GM11168 (cell line): ENCODE results near the gene CCM2.
"Not testable (repeated sequence)": the region's sequence is repeated elsewhere in the genome, so short reads cannot be mapped to it uniquely, and the experiment has no call there.

Experiments used
- in situ Hi-C: fragments of 300-500 bp; cut with MboI; formaldehyde crosslinking; loops from one replicate; pipeline ENCODE4 v1.12.0; 2022; ENCODE audit warnings: low sequenced_read_pairs; ENCODE audit not compliant: unreplicated experiment

Gene CCM2

DNA sequence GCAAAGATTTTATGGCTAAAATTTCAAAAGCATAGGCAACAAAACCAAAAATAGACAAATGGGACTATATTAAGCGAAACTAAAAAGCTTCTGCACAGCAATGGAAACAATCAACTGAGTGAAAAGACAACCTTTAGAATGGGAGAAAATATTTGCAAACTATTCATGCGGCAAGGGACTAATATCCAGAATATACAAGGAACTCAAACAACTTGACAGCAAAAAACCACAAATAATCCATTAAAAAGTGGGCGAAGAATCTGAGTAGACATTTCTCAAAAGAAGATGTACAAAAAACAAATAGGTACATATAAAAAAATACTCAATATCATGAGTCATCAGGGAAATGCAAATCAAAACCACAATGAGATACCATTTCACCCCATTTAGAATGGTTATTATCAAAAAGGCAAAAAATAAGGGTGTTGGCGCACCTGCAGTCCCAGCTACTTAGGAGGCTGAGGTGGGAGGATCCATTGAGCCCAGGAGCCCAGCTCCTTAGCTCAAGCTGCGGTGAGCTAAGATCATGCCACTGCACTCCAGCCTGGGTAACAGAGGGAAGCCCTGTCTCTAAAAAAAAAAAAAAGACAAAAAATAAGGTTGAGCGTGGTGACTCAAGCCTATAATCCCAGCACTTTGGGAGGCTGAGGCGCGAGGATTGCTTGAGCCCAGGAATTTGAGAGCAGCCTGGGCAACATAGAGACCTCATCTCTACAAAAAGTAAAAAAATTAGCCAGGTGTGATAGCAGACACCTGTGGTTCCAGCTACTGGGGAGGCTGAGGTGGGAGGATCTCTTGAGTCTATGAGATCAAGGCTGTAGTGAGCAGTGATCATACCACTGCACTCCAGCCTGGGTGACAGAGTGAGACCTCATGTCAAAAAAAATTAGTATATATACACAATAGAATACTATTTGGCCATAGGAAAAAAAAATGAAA lies 4.2 kb upstream of the CCM2 start:
- in situ Hi-C loops, result no loop called here

DNA sequence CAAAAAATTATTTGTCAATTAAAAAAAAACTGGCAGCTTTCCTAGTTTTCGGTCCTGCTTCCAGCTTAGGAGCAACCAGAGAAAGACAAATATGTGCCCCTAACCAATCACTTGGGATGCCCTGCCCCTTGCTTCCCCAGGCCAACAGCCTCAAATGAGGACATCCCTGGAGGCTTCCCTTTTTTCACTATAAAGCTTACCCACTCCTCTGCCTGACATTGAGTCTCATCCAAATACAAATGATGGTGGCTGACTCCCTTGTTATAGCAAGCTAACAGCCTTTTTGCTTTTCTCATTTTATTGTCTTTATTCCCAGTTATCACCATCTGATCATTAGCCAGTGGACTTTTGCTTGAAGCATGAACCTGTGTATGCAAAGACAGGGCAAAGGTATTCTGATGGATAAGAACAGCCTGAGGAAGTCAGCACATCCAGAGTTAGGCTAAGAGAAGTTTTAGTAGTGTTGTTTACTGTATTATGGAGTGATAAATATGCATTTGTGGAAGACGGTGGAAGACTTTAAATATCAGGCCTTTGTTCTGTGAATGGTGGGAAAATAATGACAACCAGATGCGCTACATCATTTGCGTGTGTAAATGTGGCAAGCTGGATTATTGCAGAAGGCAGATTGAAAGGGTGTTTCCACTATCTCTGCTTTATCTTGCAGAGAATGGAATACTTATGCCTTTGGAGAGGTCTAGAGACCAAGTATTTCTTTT lies 1.7 kb upstream of the CCM2 start:
- in situ Hi-C loops, result no loop called here

DNA sequence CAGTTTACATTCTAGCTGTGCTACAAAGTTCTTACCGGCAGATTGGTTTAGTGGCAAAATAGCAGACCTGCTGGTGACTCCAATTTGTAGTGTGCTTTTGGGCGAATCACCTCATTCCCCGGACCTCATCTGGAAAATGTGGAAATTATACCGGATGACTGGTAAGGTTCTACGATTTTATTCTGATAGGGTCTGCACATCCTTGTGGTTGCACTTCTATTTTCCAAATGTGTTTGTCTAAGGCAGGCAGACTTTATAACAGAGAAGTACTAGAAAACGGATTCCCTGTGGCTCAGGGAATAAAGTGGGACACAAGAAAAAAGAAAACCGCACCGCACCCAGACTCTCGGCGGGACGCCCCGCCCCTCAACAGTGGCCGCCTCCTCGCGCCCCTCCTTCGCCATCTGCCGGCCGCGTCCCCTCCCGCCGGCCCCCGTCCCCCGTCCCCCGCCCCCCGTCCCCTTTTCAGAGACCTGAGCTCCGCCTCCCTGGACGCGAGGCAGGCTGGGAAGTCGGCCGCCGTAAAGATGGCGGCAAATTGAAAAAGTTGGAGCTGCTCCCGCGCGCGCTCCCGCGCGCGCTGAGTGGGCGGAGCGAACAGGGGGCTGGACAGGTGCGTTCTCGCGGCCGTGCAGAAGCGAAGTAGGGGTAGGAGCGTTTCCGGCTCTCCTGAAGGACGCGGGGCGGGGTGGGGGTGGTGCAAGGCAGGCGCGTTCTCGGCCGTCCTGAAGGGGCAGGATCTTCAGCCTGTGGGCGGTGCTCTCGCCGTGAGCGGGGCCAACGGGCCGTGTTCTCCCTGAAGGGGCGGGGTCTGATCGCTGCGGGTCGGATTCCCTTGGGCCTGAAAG lies 532 bp upstream of the CCM2 start:
- in situ Hi-C loops, result no loop called here

DNA sequence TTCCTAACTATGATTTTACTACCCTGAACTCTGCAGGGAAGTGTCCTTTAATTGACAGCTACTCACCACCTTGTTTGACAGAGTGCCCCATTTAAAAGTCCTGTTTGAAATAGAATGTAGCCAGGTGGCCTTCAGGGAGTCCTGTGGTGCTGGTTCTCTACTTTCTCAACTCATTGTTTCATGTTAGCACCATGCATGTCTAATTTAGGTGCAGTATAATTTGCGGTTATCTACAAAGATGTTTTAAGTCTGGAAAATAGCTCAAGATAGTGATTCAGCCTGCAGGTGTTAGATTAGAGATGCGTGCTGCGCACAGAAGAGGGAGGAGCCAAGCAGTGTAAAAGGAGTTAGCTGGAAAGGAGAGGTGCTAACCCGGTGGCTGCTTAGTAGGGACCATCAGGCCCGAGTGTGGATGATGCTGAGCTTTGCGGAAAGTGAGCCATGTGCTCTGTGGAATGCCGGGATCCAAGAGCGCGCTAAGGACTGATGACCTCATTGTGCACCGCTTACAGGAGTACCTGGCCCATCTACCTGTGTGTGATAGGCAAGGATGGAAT lies 1.2 kb downstream of the CCM2 start:
- in situ Hi-C loops, result no loop called here

DNA sequence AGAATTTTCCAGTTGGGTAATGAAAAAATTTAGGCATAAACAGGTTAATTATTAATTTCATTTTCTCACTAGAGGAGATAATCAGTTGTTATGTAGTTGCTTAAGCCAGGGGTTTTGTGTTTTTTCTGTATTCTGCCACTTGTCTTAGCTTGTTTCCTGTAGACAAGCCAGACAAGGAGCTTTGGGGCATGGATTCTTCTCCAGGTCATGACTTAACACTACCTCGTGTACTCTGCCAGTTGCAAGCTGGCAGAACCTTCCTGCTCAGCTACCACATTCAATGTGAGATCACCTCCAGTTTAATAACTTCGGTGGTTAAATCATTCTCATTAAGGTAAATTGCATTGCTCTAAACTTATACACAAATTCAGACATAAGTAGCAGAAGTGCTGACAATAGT lies 1.8 kb downstream of the CCM2 start:
- in situ Hi-C loops, result no loop called here

DNA sequence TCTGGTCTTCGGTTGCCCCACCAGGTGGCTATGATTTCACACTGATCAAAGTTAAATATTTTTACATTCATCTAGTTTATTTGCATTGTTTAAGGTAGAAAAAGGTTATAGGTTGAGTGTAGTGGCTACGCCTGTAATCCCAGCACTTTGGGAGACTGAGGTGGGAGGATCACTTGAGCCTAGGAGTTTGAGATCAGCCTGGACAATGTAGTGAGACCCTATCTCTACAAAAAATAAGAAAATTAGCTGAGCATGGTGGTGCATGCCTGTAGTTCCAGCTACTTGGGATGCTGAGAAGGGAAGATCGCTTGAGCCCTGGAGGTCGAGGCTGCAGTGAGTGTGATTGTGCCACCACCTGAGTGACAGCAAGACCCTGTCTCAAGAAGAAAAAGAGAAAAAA lies 3.8 kb downstream of the CCM2 start:
- in situ Hi-C loops, result no loop called here

DNA sequence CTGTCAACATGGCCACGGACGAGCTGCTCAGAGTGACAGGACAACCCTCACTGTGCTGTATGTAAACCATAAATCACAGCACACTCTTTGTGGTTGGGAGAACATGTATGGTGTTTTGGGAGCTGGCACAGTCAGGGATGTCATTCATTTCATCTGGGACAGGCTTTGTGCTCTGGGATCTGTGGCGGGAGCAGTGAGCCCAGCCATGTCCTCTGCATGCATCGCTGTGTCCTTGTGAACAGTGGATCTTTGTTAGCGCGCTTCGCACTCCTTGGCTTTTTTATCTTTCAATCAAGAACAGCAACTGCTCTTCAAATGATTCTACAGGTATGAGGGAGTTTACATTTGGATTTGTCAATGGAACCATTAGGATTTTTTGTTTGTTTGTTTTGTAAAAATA lies 7.1 kb downstream of the CCM2 start:
- in situ Hi-C loops, result no loop called here

DNA sequence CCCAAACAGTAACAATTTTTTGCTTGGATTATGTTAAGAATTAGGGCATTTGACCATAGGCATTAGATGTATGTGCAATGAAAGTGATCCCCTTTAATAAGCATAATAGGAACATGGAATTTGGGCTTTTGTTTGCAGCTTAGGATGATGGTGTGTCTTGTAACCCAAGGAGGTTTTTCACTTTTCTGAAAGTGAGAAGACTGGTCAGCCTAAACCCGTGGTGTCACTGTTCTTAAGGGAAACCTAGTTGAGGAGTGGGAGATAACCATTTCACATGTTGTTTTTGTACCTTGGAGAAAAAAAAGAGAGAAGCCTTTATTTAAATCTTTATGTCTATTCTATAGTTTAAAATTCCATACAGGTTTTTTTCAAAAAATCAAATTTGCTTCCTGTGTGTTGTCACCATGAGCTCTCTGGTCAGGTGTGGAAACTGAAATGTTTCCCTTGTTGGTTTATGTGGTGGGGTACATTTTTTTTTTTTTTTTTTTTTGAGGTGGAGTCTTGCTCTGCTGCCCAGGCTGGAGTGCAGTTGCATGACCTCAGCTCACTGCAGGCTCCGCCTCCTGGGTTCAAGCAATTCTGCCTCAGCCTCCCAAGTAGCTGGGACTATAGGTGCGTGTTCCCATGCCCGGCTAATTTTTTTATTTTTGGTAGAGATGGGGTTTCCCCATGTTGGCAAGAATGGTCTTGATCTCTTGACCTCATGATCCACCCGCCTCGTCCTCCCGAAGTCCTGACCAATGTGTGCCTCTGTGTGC lies 7.7 kb downstream of the CCM2 start:
- in situ Hi-C loops, result no loop called here

DNA sequence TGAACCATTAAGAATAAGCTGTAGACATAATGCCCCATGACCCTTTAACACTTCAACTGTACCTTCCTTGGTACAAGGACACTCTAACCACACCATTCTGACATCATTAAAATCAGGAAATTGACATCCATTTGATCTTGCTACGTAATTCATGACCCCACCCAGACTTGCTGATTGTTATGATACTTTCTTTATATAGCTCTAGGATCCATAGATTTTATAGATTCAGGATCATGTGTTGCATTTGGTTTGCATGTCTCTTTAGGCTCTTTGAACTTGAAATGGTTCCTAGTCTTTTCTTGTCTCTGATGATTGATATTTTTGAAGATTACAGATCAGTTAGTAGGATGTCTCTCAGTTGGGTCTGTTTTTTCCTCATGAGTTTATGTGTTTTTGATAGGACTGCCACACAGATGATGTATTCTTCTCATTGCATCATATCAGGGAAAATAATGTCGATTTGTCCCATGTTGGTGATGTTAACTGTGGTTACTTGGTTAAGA lies 13.5 kb downstream of the CCM2 start:
- in situ Hi-C loops, result no loop called here

DNA sequence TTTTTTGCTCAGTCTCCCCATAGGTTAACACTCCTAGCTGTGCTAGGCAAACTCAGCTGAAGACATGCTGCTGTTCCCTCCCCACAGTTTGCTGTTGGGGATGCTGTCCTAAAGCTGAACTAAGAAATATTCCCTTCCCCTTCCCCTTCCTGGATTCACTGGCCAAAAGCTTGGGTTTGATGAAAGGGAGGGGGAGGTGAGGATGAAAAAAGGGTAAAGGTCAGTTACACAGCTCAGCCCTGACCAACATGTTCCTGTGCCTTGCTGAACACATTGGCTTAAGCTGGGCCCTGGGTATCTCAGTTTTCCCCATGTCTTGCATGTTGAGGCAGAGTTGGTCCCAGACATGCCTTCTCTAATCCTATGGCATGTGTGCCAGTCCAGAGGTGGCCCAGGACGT lies 15.3 kb downstream of the CCM2 start:
- in situ Hi-C loops, result no loop called here

DNA sequence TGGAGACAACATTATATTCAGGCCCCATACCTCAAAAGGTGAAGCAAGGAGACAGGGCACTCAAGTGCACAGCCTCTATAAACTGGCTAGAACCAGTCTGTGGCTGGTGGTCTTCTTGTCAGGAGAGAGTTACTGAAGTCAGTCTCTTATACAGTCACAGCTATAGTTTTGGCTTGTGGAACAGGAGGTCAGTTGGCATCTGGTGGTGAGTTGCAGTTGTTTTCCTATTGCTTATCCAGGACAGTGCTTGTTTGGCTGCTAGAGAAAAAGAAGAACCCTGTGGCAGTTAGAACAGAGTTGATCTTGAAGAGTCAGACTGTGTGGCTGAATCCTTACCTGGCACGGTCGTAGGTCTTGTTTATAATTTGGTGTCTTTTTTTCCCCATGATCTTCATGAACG lies 17.3 kb downstream of the CCM2 start:
- in situ Hi-C loops, result no loop called here

DNA sequence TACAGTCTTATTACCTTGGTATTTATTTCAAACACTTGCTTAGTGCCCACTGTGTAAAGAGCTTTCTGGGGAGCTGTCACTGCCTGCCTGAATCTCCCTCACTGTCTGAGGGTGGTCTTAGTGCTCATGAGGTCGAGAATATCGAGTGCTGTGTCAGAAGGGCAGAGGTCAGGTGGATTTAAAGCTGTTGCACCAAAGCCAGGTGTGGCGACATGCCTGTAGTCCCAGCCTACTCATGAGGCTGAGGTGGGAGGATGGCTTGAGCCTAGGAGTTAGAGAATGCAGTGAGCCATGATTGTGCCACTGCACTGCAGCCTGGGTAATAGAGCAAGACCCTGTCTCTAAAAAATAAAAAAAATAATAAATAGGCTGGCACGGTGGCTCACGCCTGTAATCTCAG lies 20.9 kb downstream of the CCM2 start:
- in situ Hi-C loops, result no loop called here

DNA sequence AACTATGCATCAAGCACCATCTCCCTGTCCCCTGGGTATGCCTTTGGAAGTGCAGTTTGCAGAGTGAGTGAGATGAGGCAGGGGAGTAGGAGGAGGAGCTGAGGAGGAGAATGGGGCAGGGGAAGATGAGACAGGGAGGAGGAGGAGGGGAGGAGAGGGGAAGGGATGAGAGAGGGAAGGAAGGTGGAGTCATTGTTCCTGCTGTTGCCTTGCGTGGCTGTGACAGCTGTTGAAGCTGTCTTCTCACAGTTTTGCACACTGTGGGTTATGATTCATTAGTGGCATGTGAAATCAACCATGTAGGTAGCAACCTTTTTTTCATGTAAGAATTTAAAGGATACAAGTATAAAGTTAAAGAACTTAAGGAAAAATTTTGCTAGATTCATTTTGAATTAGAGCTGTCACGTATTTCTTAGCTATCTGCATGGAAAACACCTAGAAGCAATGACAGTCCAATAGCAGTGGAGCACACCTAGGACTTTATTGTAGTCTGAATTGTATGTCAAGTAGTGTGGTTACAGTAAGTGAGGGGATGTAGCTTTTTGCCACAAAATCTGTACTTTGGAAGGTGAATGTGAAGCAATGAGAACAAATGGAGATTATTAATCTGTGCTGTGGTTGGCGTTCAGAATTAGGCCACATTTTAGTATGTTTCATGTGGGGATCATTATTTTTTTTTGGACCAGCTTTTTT lies 21.7 kb downstream of the CCM2 start:
- in situ Hi-C loops, result no loop called here

DNA sequence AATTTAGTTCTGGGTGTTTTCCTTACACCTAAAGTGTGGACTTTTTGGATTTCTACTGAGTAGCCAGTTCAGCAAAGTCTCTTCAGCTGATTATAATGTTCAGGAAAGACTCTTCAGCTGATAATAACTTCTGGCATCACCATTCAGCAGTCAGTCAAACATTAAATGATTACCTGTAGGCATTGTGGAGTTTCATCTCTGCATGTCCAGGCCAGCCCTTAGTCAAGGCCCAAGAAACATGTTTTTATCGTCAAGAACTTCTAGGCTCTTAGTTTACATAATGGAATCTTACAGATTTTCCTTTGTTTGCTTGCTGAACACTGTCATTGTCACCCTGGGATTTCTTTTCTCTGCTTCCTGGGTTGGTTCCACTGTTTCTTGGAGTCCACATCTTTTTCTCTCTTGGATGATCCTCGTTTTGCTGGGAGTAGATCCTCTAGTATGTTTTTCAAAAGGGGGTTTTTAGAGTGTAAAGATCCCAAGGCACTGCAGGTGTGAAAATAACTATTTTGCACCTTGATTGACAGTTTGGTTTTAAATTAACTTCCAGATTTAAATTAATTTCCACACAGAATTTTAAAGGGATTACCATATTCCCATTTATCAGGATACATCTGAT lies 24.2 kb downstream of the CCM2 start:
- in situ Hi-C loops, result no loop called here

DNA sequence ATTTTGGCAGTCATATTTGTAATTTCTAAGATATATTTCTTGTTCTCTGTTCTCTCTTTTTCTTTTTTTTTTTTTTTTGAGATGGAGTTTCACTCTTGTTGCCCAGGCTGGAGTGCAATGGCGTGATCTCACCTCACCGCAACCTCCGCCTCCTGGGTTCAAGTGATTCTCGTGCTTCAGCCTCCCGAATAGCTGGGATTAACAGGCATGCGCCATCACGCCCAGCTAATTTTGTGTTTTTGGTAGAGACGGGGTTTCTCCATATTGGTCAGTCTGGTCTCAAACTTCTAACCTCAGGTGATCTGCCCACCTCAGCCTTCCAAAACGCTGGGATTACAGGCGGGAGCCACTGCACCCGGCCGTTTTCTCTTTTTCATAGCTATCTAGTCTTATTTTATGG lies 25.5 kb downstream of the CCM2 start:
- in situ Hi-C loops, result not testable (repeated sequence)

DNA sequence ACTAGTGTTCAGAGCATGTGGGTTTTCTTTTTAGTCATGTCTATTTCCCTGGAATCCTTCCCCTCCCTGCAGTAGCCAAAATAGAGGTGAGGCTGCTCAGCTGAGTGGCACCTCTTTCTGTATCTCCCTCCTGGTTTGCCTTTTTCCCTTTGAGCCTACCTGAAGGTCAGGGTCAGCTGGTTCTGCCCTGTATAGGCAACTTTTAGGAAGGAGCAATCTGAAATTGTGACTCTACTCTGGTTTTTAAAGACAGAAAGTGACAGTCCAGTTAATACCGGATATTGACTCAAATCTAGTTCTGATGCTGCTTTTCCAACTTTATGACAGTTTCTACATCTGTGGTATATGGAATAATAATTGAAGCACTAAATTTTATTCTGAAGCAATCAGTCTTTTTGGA lies 26.0 kb downstream of the CCM2 start:
- in situ Hi-C loops, result no loop called here

DNA sequence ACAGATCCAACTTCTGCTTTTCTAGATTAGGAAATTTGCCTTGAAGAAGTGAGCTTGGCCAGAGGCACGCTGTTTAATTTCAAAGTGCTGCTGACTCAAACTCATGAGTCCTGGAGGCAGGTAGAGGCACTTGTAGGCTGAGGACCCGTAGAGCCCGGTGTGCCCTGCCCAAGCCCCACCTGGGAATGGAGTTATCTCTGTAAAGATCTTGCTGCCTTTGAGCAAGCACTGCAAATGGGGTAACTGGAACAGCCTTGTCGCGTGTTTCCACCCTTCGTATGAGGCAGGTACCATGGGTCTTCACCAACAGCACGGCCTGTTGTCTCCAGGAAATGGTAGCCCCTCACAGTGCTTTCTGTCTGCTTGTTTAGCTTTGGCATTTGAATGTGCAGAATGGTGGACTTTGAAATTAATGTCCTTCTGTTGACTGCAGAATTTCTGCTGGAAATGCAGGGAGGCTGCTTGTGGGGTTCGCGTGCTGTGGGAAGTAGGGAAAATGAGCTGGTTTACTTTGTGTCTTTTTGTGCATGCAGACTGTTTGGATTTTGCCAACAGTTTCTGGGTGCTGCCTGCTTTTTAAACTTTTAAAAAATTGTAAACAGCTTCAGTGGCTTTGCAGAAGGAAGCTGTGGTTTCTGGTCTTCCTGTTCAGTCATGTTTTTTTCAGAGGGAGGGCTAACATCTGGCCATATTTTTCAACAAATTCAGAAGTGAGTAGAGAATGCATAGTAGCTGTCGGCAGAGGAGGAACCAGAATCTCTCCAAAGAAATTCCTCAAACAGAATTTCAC lies 27.2 kb downstream of the CCM2 start:
- in situ Hi-C loops, result no loop called here

DNA sequence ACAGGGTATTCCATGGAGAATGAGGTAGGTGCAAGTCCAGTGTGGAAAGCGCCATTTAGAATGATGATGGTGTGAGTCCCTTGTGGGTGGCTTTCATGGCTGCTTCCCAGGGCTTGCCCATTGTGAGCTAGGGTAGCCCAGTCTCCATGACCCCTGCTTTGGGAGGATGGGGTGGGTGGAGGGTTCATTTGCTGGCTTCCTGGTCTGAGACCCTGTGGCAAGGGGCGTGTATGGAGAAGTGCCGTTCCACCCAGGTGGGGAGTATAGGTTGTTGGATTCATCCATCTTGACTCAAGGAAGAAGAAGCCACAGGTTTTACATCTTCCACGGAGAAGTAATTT lies 27.7 kb downstream of the CCM2 start:
- in situ Hi-C loops, result no loop called here
